H9 (cell line): Measurements from ENCODE around the gene FAM174C. TPM values are rescaled to one million over a fixed set of nuclear protein-coding genes. Genes with fewer than 3 reads are reported as not detected.

Experiments
- DNase-seq: peaks from one replicate; pipeline ENCODE4 v3.0.0-alpha.2; 2017
- H2AFZ ChIP-seq: one replicate; pipeline ENCODE4 v1.6.1; 2013; ENCODE audit warnings: mild to moderate bottlenecking, low read length, control low read depth, moderate library complexity
- H2AK5ac ChIP-seq: 2 replicates; pipeline ENCODE4 v1.6.1; 2013; ENCODE audit warnings: low read length, control low read depth, mixed read lengths; ENCODE audit not compliant: insufficient read length
- H2BK120ac ChIP-seq: one replicate; pipeline ENCODE4 v1.6.1; 2013; ENCODE audit warnings: low read depth, mild to moderate bottlenecking, low read length, control low read depth, inconsistent platforms; ENCODE audit not compliant: poor library complexity, severe bottlenecking
- H2BK12ac ChIP-seq: 2 replicates; pipeline ENCODE4 v1.6.1; 2013; ENCODE audit warnings: low read length, control low read depth, mixed read lengths, low read depth; ENCODE audit not compliant: insufficient read length
- H2BK15ac ChIP-seq: 2 replicates; pipeline ENCODE4 v1.6.1; 2013; ENCODE audit warnings: low read depth, low read length, control low read depth
- H2BK20ac ChIP-seq: one replicate; pipeline ENCODE4 v1.6.1; 2013; ENCODE audit warnings: low read depth, mild to moderate bottlenecking, low read length, control low read depth, inconsistent platforms; ENCODE audit not compliant: poor library complexity, severe bottlenecking
- H2BK5ac ChIP-seq: 2 replicates; pipeline ENCODE4 v1.6.1; 2013; ENCODE audit warnings: low read length, control low read depth, mixed read lengths; ENCODE audit not compliant: insufficient read length
- H3K14ac ChIP-seq: 2 replicates; pipeline ENCODE4 v1.6.1; 2013; ENCODE audit warnings: low read length, control low read depth; ENCODE audit not compliant: insufficient read depth
- H3K18ac ChIP-seq: 2 replicates; pipeline ENCODE4 v1.6.1; 2013; ENCODE audit warnings: low read depth, mild to moderate bottlenecking, mixed read lengths, low read length, control low read depth; ENCODE audit not compliant: insufficient read length
- H3K23ac ChIP-seq: 2 replicates; pipeline ENCODE4 v1.6.1; 2013; ENCODE audit warnings: low read length, control low read depth, mixed read lengths, low read depth; ENCODE audit not compliant: insufficient read length
- H3K23me2 ChIP-seq: 2 replicates; pipeline ENCODE4 v1.6.1; 2013; ENCODE audit warnings: low read depth, mild to moderate bottlenecking, mixed read lengths, low read length, control low read depth; ENCODE audit not compliant: insufficient read length, poor library complexity, severe bottlenecking
- H3K27ac ChIP-seq: 2 replicates; pipeline ENCODE4 v1.5.1; 2013; ENCODE audit warnings: low read length, control low read depth, mixed read lengths, low read depth; ENCODE audit not compliant: insufficient read length
- H3K27me3 ChIP-seq: 2 replicates; pipeline ENCODE4 v1.6.1; 2013; ENCODE audit warnings: low read length, control low read depth, inconsistent platforms; ENCODE audit not compliant: insufficient read depth
- H3K4ac ChIP-seq: 2 replicates; pipeline ENCODE4 v1.6.1; 2013; ENCODE audit warnings: low read depth, mild to moderate bottlenecking, control low read depth, inconsistent platforms, low read length, moderate library complexity
- H3K4me1 ChIP-seq: 2 replicates; pipeline ENCODE4 v1.6.1; 2013; ENCODE audit warnings: low read length, control low read depth, inconsistent platforms; ENCODE audit not compliant: insufficient read depth
- H3K4me2 ChIP-seq: 2 replicates; pipeline ENCODE4 v1.6.1; 2013; ENCODE audit warnings: low read length, control low read depth, mixed read lengths; ENCODE audit not compliant: insufficient read length, insufficient read depth
- H3K56ac ChIP-seq: 2 replicates; pipeline ENCODE4 v1.6.1; 2013; ENCODE audit warnings: low read depth, mild to moderate bottlenecking, mixed read lengths, low read length, control low read depth; ENCODE audit not compliant: insufficient read length
- H3K79me1 ChIP-seq: 2 replicates; pipeline ENCODE4 v1.6.1; 2013; ENCODE audit warnings: low read depth, mild to moderate bottlenecking, moderate library complexity, low read length, control low read depth, inconsistent platforms; ENCODE audit not compliant: insufficient read depth, poor library complexity, severe bottlenecking
- H3K79me2 ChIP-seq: 2 replicates; pipeline ENCODE4 v1.6.1; 2013; ENCODE audit warnings: low read length, control low read depth, inconsistent platforms; ENCODE audit not compliant: insufficient read depth
- H3K9ac ChIP-seq: 2 replicates; pipeline ENCODE4 v1.6.1; 2013; ENCODE audit warnings: low read length, control low read depth, mixed read lengths; ENCODE audit not compliant: insufficient read length; ENCODE audit errors: extremely low read depth
- H3K9me3 ChIP-seq: one replicate; pipeline ENCODE4 v1.6.1; 2013; ENCODE audit warnings: low read depth, low read length, inconsistent platforms; ENCODE audit not compliant: control insufficient read depth
- H3T11ph ChIP-seq: one replicate; pipeline ENCODE4 v1.6.1; 2013; ENCODE audit warnings: mild to moderate bottlenecking, low read length, control low read depth, inconsistent platforms
- H4K20me1 ChIP-seq: one replicate; pipeline ENCODE4 v1.6.1; 2013; ENCODE audit not compliant: control insufficient read depth, insufficient read length, insufficient read depth
- H4K5ac ChIP-seq: 2 replicates; pipeline ENCODE4 v1.6.1; 2013; ENCODE audit warnings: low read depth, mild to moderate bottlenecking, mixed read lengths, low read length, control low read depth; ENCODE audit not compliant: insufficient read length
- H4K8ac ChIP-seq: replicated peaks from 2 replicates; pipeline ENCODE4 v1.6.1; 2013; ENCODE audit warnings: low read length, control low read depth, mixed read lengths, low read depth; ENCODE audit not compliant: insufficient read length
- H4K91ac ChIP-seq: 2 replicates; pipeline ENCODE4 v1.6.1; 2013; ENCODE audit warnings: low read depth, mild to moderate bottlenecking, moderate library complexity, mixed read lengths, low read length, control low read depth; ENCODE audit not compliant: insufficient read length
- H3K27ac Mint-ChIP-seq, 3 experiments: 2 replicates in 2 of 3; 3 replicates in 1 of 3; pipeline ENCODE4 v1.8.0; 2020 to 2021; ENCODE audit warnings: mixed read lengths in 3 of 3, mild to moderate bottlenecking in 1 of 3, moderate library complexity in 1 of 3
- H3K27me3 Mint-ChIP-seq: 2 replicates; pipeline ENCODE4 v1.8.0; 2021; ENCODE audit warnings: low read depth, mild to moderate bottlenecking, moderate library complexity, mixed read lengths
- H3K36me3 Mint-ChIP-seq, 3 experiments: 2 replicates in 2 of 3; 3 replicates in 1 of 3; pipeline ENCODE4 v1.8.0; 2020 to 2021; ENCODE audit warnings: low read depth in 3 of 3, mixed read lengths in 3 of 3; ENCODE audit not compliant: insufficient read depth in 1 of 3
- H3K4me1 Mint-ChIP-seq, 2 experiments: 2 replicates each; pipeline ENCODE4 v1.8.0; 2020; ENCODE audit warnings: mixed read lengths in 2 of 2
- H3K4me3 Mint-ChIP-seq, 2 experiments: 2 replicates in 1 of 2; 3 replicates in 1 of 2; pipeline ENCODE4 v1.8.0; 2020 to 2021; ENCODE audit warnings: mild to moderate bottlenecking in 2 of 2, mixed read lengths in 2 of 2, moderate library complexity in 1 of 2
- H3K9me3 Mint-ChIP-seq, 2 experiments: 2 replicates in 1 of 2; 3 replicates in 1 of 2; pipeline ENCODE4 v1.8.0; 2020; ENCODE audit warnings: mild to moderate bottlenecking in 2 of 2, mixed read lengths in 2 of 2, moderate library complexity in 1 of 2
- WGBS: extraction: QIAGEN DNeasy Blood & Tissue Kit; methylation state at CpG from one replicate; pipeline ENCODE4 v1.1.7; 2013; ENCODE audit warnings: missing lambda C conversion rate, low lambda C conversion rate, mixed read lengths; ENCODE audit not compliant: insufficient read length; ENCODE audit errors: extremely low coverage; 5-methylcytosine and 5-hydroxymethylcytosine counted together
- total RNA-seq: library from RNA; stranded (reverse); gene quantifications from 2 replicates; pipeline ENCODE4 v1.2.1, GENCODE V29; 2021
- TF ChIP-seq, protein P1 (sequence below): fragments of 200-600 bp; sonication (generic); conservative IDR thresholded peaks from 3 replicates; pipeline ENCODE4 v1.8.0; 2021; ENCODE audit warnings: antibody characterized with exemption, mild to moderate bottlenecking

FAM174C gene
- total RNA-seq, 1 experiment from 2014 or later, result 63.0 TPM

DNA sequence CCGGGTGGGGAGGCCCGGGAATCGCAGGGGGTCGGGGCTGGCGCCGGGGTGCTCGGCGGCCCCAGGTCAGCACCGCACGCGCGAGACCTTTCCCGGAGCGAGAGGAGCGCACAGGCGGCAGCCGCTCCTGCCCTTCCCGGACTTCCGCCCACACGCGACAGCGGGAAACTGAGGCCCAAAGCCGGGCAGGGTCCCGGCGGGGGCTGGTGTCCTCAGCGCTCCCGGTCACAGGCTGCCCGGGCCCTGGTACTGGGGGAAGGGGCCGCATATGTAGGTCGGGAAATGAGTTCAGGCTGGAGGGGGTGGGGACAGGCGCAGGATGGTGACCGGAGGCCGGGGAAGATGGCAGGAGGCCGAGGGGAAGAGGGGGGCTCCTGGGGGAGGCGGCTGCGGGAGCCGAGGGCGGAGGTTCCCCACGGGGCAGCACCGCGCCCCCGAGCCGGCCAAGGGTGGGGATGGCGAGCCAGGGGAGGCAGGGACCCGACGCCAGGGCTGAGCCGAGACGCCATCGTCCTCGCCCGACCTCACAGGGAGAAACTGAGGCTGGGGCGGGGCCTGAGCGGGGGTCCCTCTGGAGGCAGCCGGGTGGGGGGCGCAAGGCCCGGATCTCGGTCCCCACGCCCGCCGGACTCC lies 38.2 kb upstream of the FAM174C start:
- no peak overlapping the region for H3T11ph ChIP-seq
- H3K27ac ChIP-seq, result no peak overlapping the region
- H3K4me1 Mint-ChIP-seq, result peaks cover 13 to 16% of the 10 kb centered on the region in 2 experiments
- no peaks in the 10 kb centered on the region for H3K79me1 ChIP-seq
- H2BK120ac ChIP-seq, result no peak overlapping the region
- H4K5ac ChIP-seq, result no peak overlapping the region
- no peak overlapping the region for H3K9ac ChIP-seq
- DNase-seq, result no peak
- no peaks in the 10 kb centered on the region; a peak in 1 of 5 replicates for H3K9me3 Mint-ChIP-seq
- no peak overlapping the region for H4K91ac ChIP-seq
- no peak overlapping the region for H4K8ac ChIP-seq
- no peak overlapping the region for H2BK15ac ChIP-seq
- no peaks in the 10 kb centered on the region for H4K20me1 ChIP-seq
- peak overlapping the region; percentile 68 to 82 for H3K4me3 Mint-ChIP-seq
- H2AFZ ChIP-seq, result no peak overlapping the region
- H2BK5ac ChIP-seq, result no peak overlapping the region
- H3K27me3 ChIP-seq, result no peaks in the 10 kb centered on the region
- H3K4ac ChIP-seq, result no peak overlapping the region
- H3K4me2 ChIP-seq, result peak overlapping the region; percentile 53
- H3K36me3 Mint-ChIP-seq, result peaks cover 0 to 26% (median 14%) of the 10 kb centered on the region in 3 experiments; a peak in 5 of 7 replicates
- TF ChIP-seq, protein P1, sequence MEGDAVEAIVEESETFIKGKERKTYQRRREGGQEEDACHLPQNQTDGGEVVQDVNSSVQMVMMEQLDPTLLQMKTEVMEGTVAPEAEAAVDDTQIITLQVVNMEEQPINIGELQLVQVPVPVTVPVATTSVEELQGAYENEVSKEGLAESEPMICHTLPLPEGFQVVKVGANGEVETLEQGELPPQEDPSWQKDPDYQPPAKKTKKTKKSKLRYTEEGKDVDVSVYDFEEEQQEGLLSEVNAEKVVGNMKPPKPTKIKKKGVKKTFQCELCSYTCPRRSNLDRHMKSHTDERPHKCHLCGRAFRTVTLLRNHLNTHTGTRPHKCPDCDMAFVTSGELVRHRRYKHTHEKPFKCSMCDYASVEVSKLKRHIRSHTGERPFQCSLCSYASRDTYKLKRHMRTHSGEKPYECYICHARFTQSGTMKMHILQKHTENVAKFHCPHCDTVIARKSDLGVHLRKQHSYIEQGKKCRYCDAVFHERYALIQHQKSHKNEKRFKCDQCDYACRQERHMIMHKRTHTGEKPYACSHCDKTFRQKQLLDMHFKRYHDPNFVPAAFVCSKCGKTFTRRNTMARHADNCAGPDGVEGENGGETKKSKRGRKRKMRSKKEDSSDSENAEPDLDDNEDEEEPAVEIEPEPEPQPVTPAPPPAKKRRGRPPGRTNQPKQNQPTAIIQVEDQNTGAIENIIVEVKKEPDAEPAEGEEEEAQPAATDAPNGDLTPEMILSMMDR, result no peak
- peaks cover 11% of the 10 kb centered on the region for H3K23me2 ChIP-seq
- H3K23ac ChIP-seq, result no peak overlapping the region
- no peaks in the 10 kb centered on the region; the same call in 1 of the 2 replicates for H3K79me2 ChIP-seq
- no peak overlapping the region for H2BK12ac ChIP-seq
- H3K56ac ChIP-seq, result no peak overlapping the region
- H2AK5ac ChIP-seq, result no peak overlapping the region
- peaks cover 1% of the 10 kb centered on the region for H3K27me3 Mint-ChIP-seq
- H3K4me1 ChIP-seq, result no peaks in the 10 kb centered on the region
- no peak overlapping the region for H3K27ac Mint-ChIP-seq
- no peak overlapping the region for H3K18ac ChIP-seq
- H2BK20ac ChIP-seq, result no peak overlapping the region
- no peaks in the 10 kb centered on the region for H3K9me3 ChIP-seq
- WGBS, result no CpG with 5 or more reads among the region's 60 CpGs
- peak overlapping the region; percentile 13; the same call in 1 of the 2 replicates for H3K14ac ChIP-seq
